H9 (cell line): Measurements from ENCODE around the gene PP2D1. TPM values are rescaled to one million over a fixed set of nuclear protein-coding genes. Genes with fewer than 3 reads are reported as not detected.

Experiments used
- DNase-seq: peaks from one replicate; pipeline ENCODE4 v3.0.0-alpha.2; 2017
- H2AFZ ChIP-seq: one replicate; pipeline ENCODE4 v1.6.1; 2013; ENCODE audit warnings: mild to moderate bottlenecking, low read length, control low read depth, moderate library complexity
- H2AK5ac ChIP-seq: 2 replicates; pipeline ENCODE4 v1.6.1; 2013; ENCODE audit warnings: low read length, control low read depth, mixed read lengths; ENCODE audit not compliant: insufficient read length
- H2BK120ac ChIP-seq: one replicate; pipeline ENCODE4 v1.6.1; 2013; ENCODE audit warnings: low read depth, mild to moderate bottlenecking, low read length, control low read depth, inconsistent platforms; ENCODE audit not compliant: poor library complexity, severe bottlenecking
- H2BK12ac ChIP-seq: 2 replicates; pipeline ENCODE4 v1.6.1; 2013; ENCODE audit warnings: low read length, control low read depth, mixed read lengths, low read depth; ENCODE audit not compliant: insufficient read length
- H2BK15ac ChIP-seq: 2 replicates; pipeline ENCODE4 v1.6.1; 2013; ENCODE audit warnings: low read depth, low read length, control low read depth
- H2BK20ac ChIP-seq: one replicate; pipeline ENCODE4 v1.6.1; 2013; ENCODE audit warnings: low read depth, mild to moderate bottlenecking, low read length, control low read depth, inconsistent platforms; ENCODE audit not compliant: poor library complexity, severe bottlenecking
- H2BK5ac ChIP-seq: 2 replicates; pipeline ENCODE4 v1.6.1; 2013; ENCODE audit warnings: low read length, control low read depth, mixed read lengths; ENCODE audit not compliant: insufficient read length
- H3K14ac ChIP-seq: 2 replicates; pipeline ENCODE4 v1.6.1; 2013; ENCODE audit warnings: low read length, control low read depth; ENCODE audit not compliant: insufficient read depth
- H3K18ac ChIP-seq: 2 replicates; pipeline ENCODE4 v1.6.1; 2013; ENCODE audit warnings: low read depth, mild to moderate bottlenecking, mixed read lengths, low read length, control low read depth; ENCODE audit not compliant: insufficient read length
- H3K23ac ChIP-seq: 2 replicates; pipeline ENCODE4 v1.6.1; 2013; ENCODE audit warnings: low read length, control low read depth, mixed read lengths, low read depth; ENCODE audit not compliant: insufficient read length
- H3K23me2 ChIP-seq: 2 replicates; pipeline ENCODE4 v1.6.1; 2013; ENCODE audit warnings: low read depth, mild to moderate bottlenecking, mixed read lengths, low read length, control low read depth; ENCODE audit not compliant: insufficient read length, poor library complexity, severe bottlenecking
- H3K27ac ChIP-seq: 2 replicates; pipeline ENCODE4 v1.5.1; 2013; ENCODE audit warnings: low read length, control low read depth, mixed read lengths, low read depth; ENCODE audit not compliant: insufficient read length
- H3K27me3 ChIP-seq: 2 replicates; pipeline ENCODE4 v1.6.1; 2013; ENCODE audit warnings: low read length, control low read depth, inconsistent platforms; ENCODE audit not compliant: insufficient read depth
- H3K4ac ChIP-seq: 2 replicates; pipeline ENCODE4 v1.6.1; 2013; ENCODE audit warnings: low read depth, mild to moderate bottlenecking, control low read depth, inconsistent platforms, low read length, moderate library complexity
- H3K4me1 ChIP-seq: 2 replicates; pipeline ENCODE4 v1.6.1; 2013; ENCODE audit warnings: low read length, control low read depth, inconsistent platforms; ENCODE audit not compliant: insufficient read depth
- H3K4me2 ChIP-seq: 2 replicates; pipeline ENCODE4 v1.6.1; 2013; ENCODE audit warnings: low read length, control low read depth, mixed read lengths; ENCODE audit not compliant: insufficient read length, insufficient read depth
- H3K56ac ChIP-seq: 2 replicates; pipeline ENCODE4 v1.6.1; 2013; ENCODE audit warnings: low read depth, mild to moderate bottlenecking, mixed read lengths, low read length, control low read depth; ENCODE audit not compliant: insufficient read length
- H3K79me1 ChIP-seq: 2 replicates; pipeline ENCODE4 v1.6.1; 2013; ENCODE audit warnings: low read depth, mild to moderate bottlenecking, moderate library complexity, low read length, control low read depth, inconsistent platforms; ENCODE audit not compliant: insufficient read depth, poor library complexity, severe bottlenecking
- H3K79me2 ChIP-seq: 2 replicates; pipeline ENCODE4 v1.6.1; 2013; ENCODE audit warnings: low read length, control low read depth, inconsistent platforms; ENCODE audit not compliant: insufficient read depth
- H3K9ac ChIP-seq: 2 replicates; pipeline ENCODE4 v1.6.1; 2013; ENCODE audit warnings: low read length, control low read depth, mixed read lengths; ENCODE audit not compliant: insufficient read length; ENCODE audit errors: extremely low read depth
- H3K9me3 ChIP-seq: one replicate; pipeline ENCODE4 v1.6.1; 2013; ENCODE audit warnings: low read depth, low read length, inconsistent platforms; ENCODE audit not compliant: control insufficient read depth
- H3T11ph ChIP-seq: one replicate; pipeline ENCODE4 v1.6.1; 2013; ENCODE audit warnings: mild to moderate bottlenecking, low read length, control low read depth, inconsistent platforms
- H4K20me1 ChIP-seq: one replicate; pipeline ENCODE4 v1.6.1; 2013; ENCODE audit not compliant: control insufficient read depth, insufficient read length, insufficient read depth
- H4K5ac ChIP-seq: 2 replicates; pipeline ENCODE4 v1.6.1; 2013; ENCODE audit warnings: low read depth, mild to moderate bottlenecking, mixed read lengths, low read length, control low read depth; ENCODE audit not compliant: insufficient read length
- H4K8ac ChIP-seq: replicated peaks from 2 replicates; pipeline ENCODE4 v1.6.1; 2013; ENCODE audit warnings: low read length, control low read depth, mixed read lengths, low read depth; ENCODE audit not compliant: insufficient read length
- H4K91ac ChIP-seq: 2 replicates; pipeline ENCODE4 v1.6.1; 2013; ENCODE audit warnings: low read depth, mild to moderate bottlenecking, moderate library complexity, mixed read lengths, low read length, control low read depth; ENCODE audit not compliant: insufficient read length
- H3K27ac Mint-ChIP-seq, 3 experiments: 2 replicates in 2 of 3; 3 replicates in 1 of 3; pipeline ENCODE4 v1.8.0; 2020 to 2021; ENCODE audit warnings: mixed read lengths in 3 of 3, mild to moderate bottlenecking in 1 of 3, moderate library complexity in 1 of 3
- H3K27me3 Mint-ChIP-seq: 2 replicates; pipeline ENCODE4 v1.8.0; 2021; ENCODE audit warnings: low read depth, mild to moderate bottlenecking, moderate library complexity, mixed read lengths
- H3K36me3 Mint-ChIP-seq, 3 experiments: 2 replicates in 2 of 3; 3 replicates in 1 of 3; pipeline ENCODE4 v1.8.0; 2020 to 2021; ENCODE audit warnings: low read depth in 3 of 3, mixed read lengths in 3 of 3; ENCODE audit not compliant: insufficient read depth in 1 of 3
- H3K4me1 Mint-ChIP-seq, 2 experiments: 2 replicates each; pipeline ENCODE4 v1.8.0; 2020; ENCODE audit warnings: mixed read lengths in 2 of 2
- H3K4me3 Mint-ChIP-seq, 2 experiments: 2 replicates in 1 of 2; 3 replicates in 1 of 2; pipeline ENCODE4 v1.8.0; 2020 to 2021; ENCODE audit warnings: mild to moderate bottlenecking in 2 of 2, mixed read lengths in 2 of 2, moderate library complexity in 1 of 2
- H3K9me3 Mint-ChIP-seq, 2 experiments: 2 replicates in 1 of 2; 3 replicates in 1 of 2; pipeline ENCODE4 v1.8.0; 2020; ENCODE audit warnings: mild to moderate bottlenecking in 2 of 2, mixed read lengths in 2 of 2, moderate library complexity in 1 of 2
- CTCF ChIP-seq: fragments of 200-600 bp; sonication (generic); conservative IDR thresholded peaks from 3 replicates; pipeline ENCODE4 v1.8.0; 2021; ENCODE audit warnings: antibody characterized with exemption, mild to moderate bottlenecking
- WGBS: extraction: QIAGEN DNeasy Blood & Tissue Kit; methylation state at CpG from one replicate; pipeline ENCODE4 v1.1.7; 2013; ENCODE audit warnings: missing lambda C conversion rate, low lambda C conversion rate, mixed read lengths; ENCODE audit not compliant: insufficient read length; ENCODE audit errors: extremely low coverage; 5-methylcytosine and 5-hydroxymethylcytosine counted together
- total RNA-seq: library from RNA; stranded (reverse); gene quantifications from 2 replicates; pipeline ENCODE4 v1.2.1, GENCODE V29; 2021

PP2D1 gene
- total RNA-seq, 1 experiment from 2014 or later: not detected

- no peak overlapping the region for H3K18ac ChIP-seq
- Mint-ChIP-seq H3K4me3 (no peak overlapping the region), H3K4me1 (peaks cover 0 to 2% of the 10 kb centered on the region in 2 experiments; a peak in 1 of 4 replicates), H3K27me3 (no peaks in the 10 kb centered on the region), H3K36me3 (peaks cover 0 to 4% (median 0%) of the 10 kb centered on the region in 3 experiments; a peak in 1 of 7 replicates), H3K9me3 (no peaks in the 10 kb centered on the region), H3K27ac (no peak overlapping the region)
- no peak overlapping the region for H3K14ac ChIP-seq
- H3K9me3 ChIP-seq: no peaks in the 10 kb centered on the region
- no peaks in the 10 kb centered on the region for H3K79me1 ChIP-seq
- no peak overlapping the region for H3K9ac ChIP-seq
- WGBS: no CpG with 5 or more reads among the region's 3 CpGs
- no peak overlapping the region for H3K56ac ChIP-seq
- no peak overlapping the region for H2BK15ac ChIP-seq
- no peak overlapping the region for H4K8ac ChIP-seq
- H2AK5ac ChIP-seq: no peak overlapping the region
- no peak overlapping the region for H2AFZ ChIP-seq
- H2BK120ac ChIP-seq: no peak overlapping the region
- no peak overlapping the region for H2BK20ac ChIP-seq
- no peaks in the 10 kb centered on the region; the same call in 1 of the 2 replicates for H3K4me1 ChIP-seq
- no peak for DNase-seq
- no peaks in the 10 kb centered on the region for H3K79me2 ChIP-seq
- no peak for TF ChIP-seq CTCF
- H2BK5ac ChIP-seq: no peak overlapping the region
- no peak overlapping the region for H4K5ac ChIP-seq
- no peaks in the 10 kb centered on the region for H4K20me1 ChIP-seq
- H3K27me3 ChIP-seq: no peaks in the 10 kb centered on the region
- no peaks in the 10 kb centered on the region for H3K23me2 ChIP-seq
- no peak overlapping the region for H3K23ac ChIP-seq
- no peak overlapping the region for H3K4ac ChIP-seq
- no peak overlapping the region for H3K4me2 ChIP-seq
- no peak overlapping the region for H3T11ph ChIP-seq
- no peak overlapping the region for H3K27ac ChIP-seq
- H2BK12ac ChIP-seq: no peak overlapping the region
- H4K91ac ChIP-seq: no peak overlapping the region
Measured at GRCh38 chr3:20055842-20056241, 43.8 kb upstream of the PP2D1 start.
